Fibroblast of mammary gland (primary cell): ENCODE data around the gene ATP5PO.
A peak's percentile ranks its signal among the peaks of the same experiment; 100 is the strongest.
"Not testable (repeated sequence)": the region's sequence is repeated elsewhere in the genome, so short reads cannot be mapped to it uniquely, and the experiment has no call there.

ENCODE experiments used
- DNase-seq: peaks from one replicate; pipeline ENCODE4 v3.0.0-alpha.2; 2010; ENCODE audit warnings: low read depth
- H3K4me3 ChIP-seq: 2 replicates; pipeline ENCODE4 v1.5.1; 2011; ENCODE audit warnings: low read depth, mild to moderate bottlenecking, low read length, moderate library complexity; ENCODE audit not compliant: control insufficient read depth
- CTCF ChIP-seq: conservative IDR thresholded peaks from 2 replicates; pipeline ENCODE4 v1.5.1; 2011; ENCODE audit warnings: low read depth, low read length, inconsistent platforms; ENCODE audit not compliant: control insufficient read depth, insufficient read depth

The ATP5PO gene

DNA sequence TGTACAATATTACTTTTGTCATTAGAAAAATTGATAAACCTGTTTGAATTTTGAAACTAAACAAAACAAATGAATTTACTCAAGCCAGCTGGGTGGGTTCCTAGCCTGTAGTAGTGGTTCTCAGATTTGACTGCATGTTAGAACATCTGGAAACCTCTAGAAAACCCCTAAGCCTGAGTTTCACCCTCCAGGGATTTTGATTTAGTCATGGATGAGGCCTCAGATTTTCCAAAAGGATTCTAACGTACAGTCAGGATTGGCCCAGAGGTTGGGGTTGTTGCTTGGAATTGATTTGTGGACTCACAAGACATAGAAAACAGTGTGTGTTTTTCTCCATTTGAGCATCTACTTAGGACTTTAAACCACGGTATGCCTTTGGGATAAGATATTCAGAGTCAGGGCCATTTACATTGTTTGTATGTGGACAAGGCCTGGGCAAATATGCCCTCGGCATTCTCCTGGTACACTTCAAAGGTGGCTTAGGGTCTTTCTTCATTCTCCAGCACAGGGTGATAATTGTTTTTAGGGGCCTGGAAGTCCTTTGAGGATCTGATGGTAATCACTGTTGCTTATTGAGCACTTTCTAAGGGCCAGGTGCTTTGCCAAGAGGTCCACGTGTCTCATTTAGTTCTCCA is 42.6 kb downstream of the ATP5PO start:
- DNase-seq = peak; percentile 42

DNA sequence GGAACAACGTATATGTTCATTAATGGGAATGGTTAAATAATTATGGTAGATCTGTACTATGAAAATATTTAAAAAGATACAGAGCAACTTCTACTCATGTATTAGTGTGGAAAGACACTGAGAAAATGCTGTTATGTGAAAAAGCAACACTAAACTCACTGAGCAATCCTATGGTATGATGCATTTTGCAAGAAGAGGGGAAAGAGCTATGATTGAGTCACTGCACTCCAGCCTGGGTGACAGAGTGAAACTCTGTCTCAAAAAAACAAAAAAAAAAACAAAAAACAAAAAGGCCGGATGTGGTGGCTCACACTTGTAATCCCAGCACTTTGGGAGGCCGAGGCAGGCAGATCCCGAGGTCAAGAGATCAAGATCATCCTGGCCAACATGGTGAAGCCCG is 44.4 kb downstream of the ATP5PO start:
- peak; percentile 37 for DNase-seq
- no peak for TF ChIP-seq CTCF
- no peak overlapping the region for H3K4me3 ChIP-seq

More for the DNA sequence above, 42.6 kb downstream of the ATP5PO start:
- no peak overlapping the region for H3K4me3 ChIP-seq
- no peak for TF ChIP-seq CTCF

GRCh38 chr21:33870768-33871167 is 44.8 kb downstream of the ATP5PO start:
- no peak for TF ChIP-seq CTCF
- DNase-seq = no peak
- no peak overlapping the region for H3K4me3 ChIP-seq

- no peak overlapping the region for H3K4me3 ChIP-seq
- no peak for TF ChIP-seq CTCF
- DNase-seq = no peak
Measured at GRCh38 chr21:33869873-33870272, 45.7 kb downstream of the ATP5PO start.

DNA sequence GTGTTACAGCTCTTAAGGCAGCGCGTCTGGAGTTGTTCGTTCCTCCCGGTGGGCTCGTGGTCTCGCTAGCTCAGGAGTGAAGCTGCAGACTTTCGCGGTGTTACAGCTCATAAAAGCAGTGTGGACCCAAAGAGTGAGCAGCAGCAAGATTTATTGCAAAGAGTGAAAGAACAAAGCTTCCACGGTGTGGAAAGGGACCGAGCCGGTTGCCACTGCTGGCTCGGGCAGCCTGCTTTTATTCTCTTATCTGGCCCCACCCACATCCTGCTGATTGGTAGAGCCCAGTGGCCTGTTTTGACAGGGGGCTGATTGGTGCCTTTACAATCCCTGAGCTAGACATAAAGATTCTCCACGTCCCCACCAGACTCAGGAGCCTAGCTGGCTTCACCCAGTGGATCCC is 47.7 kb downstream of the ATP5PO start:
- H3K4me3 ChIP-seq, DNase-seq: not testable (repeated sequence)

- no peak overlapping the region for H3K4me3 ChIP-seq
- no peak for TF ChIP-seq CTCF
- DNase-seq = peak; percentile 75
Measured at GRCh38 chr21:33866826-33867225, 48.8 kb downstream of the ATP5PO start.

GRCh38 chr21:33865996-33866575 is 49.5 kb downstream of the ATP5PO start:
- DNase-seq = no peak
- no peak overlapping the region for H3K4me3 ChIP-seq
- TF ChIP-seq CTCF = no peak
